ENCODE data around the gene NPAS2. TPM values are rescaled to one million over a fixed set of nuclear protein-coding genes. Genes with fewer than 3 reads are reported as not detected.

NPAS2 gene
- total RNA-seq, 2 experiments from 2014 or later: 0.55 to 1.4 TPM

- Mint-ChIP-seq H3K4me3 (no peak overlapping the region), H3K27ac (no peak overlapping the region), H3K9me3 (no peaks in the 10 kb centered on the region), H3K36me3 (ENCODE audit: low read depth) (no peaks in the 10 kb centered on the region), H3K4me1 (no peaks in the 10 kb centered on the region), H3K27me3 (peaks cover 3% of the 10 kb centered on the region)
- DNase-seq: no peak
- CTCF ChIA-PET: interaction anchor here (1.3 to 2.3 kb wide), 3 partner anchors 373 to 387 kb away, joined by 3 to 11 read pairs (median 4); no protein-coding TSS in a partner anchor
- POLR2A ChIA-PET: no interaction called here
Observed at GRCh38 chr2:100982431-100982861, 162.5 kb downstream of the NPAS2 start.

- no peak overlapping the region for H3K27ac Mint-ChIP-seq
- H3K4me3 Mint-ChIP-seq: no peak overlapping the region
- no peak for DNase-seq
- H3K4me1 Mint-ChIP-seq: no peaks in the 10 kb centered on the region
- H3K36me3 Mint-ChIP-seq (ENCODE audit: low read depth): no peaks in the 10 kb centered on the region
- POLR2A ChIA-PET: no interaction called here
- CTCF ChIA-PET: interaction anchor here (1.3 to 2.3 kb wide), 3 partner anchors 374 to 387 kb away, joined by 3 to 11 read pairs (median 4); no protein-coding TSS in a partner anchor
- H3K9me3 Mint-ChIP-seq: no peaks in the 10 kb centered on the region
- peaks cover 3% of the 10 kb centered on the region for H3K27me3 Mint-ChIP-seq
Observed at GRCh38 chr2:100983201-100983600, 163.3 kb downstream of the NPAS2 start.

- DNase-seq: no peak
- H3K27ac Mint-ChIP-seq: no peak overlapping the region
- no peaks in the 10 kb centered on the region for H3K9me3 Mint-ChIP-seq
- ChIA-PET POLR2A (no interaction called here), CTCF (interaction anchor here (1.4 to 2.3 kb wide), 2 partner anchors 374 to 388 kb away, joined by 3 to 11 read pairs; no protein-coding TSS in a partner anchor)
- no peak overlapping the region for H3K4me3 Mint-ChIP-seq
- no peaks in the 10 kb centered on the region for H3K36me3 Mint-ChIP-seq (ENCODE audit: low read depth)
- no peaks in the 10 kb centered on the region for H3K4me1 Mint-ChIP-seq
- H3K27me3 Mint-ChIP-seq: peaks cover 3% of the 10 kb centered on the region
Observed at GRCh38 chr2:100983684-100984310, 163.9 kb downstream of the NPAS2 start.

- no peaks in the 10 kb centered on the region for H3K4me1 Mint-ChIP-seq
- H3K4me3 Mint-ChIP-seq: no peak overlapping the region
- H3K27ac Mint-ChIP-seq: no peak overlapping the region
- no peaks in the 10 kb centered on the region for H3K36me3 Mint-ChIP-seq (ENCODE audit: low read depth)
- POLR2A ChIA-PET: interaction anchor here (1.4 kb wide), 1 partner anchor 17 kb away, joined by 5 read pairs; the partner anchor contains the start of gene RPL31
- peaks cover 3% of the 10 kb centered on the region for H3K27me3 Mint-ChIP-seq
- peak; percentile 77 for DNase-seq
- CTCF ChIA-PET: interaction anchor here (1.0 to 5.5 kb wide), 3 partner anchors 17 to 377 kb away, joined by 3 to 55 read pairs (median 4); partner anchors contain the start of gene RPL31
- H3K9me3 Mint-ChIP-seq: no peaks in the 10 kb centered on the region
Observed at GRCh38 chr2:100984892-100985307, 165.0 kb downstream of the NPAS2 start.

- ChIA-PET POLR2A (interaction anchor here (1.4 kb wide), 1 partner anchor 15 kb away, joined by 5 read pairs; the partner anchor contains the start of gene RPL31), CTCF (interaction anchor here (0.9 to 5.5 kb wide), 5 partner anchors 16 to 378 kb away, joined by 3 to 55 read pairs (median 3); partner anchors contain the start of gene RPL31)
- Mint-ChIP-seq H3K9me3 (no peaks in the 10 kb centered on the region), H3K27ac (no peak overlapping the region), H3K4me3 (no peak overlapping the region), H3K27me3 (peaks cover 3% of the 10 kb centered on the region), H3K36me3 (ENCODE audit: low read depth) (no peaks in the 10 kb centered on the region), H3K4me1 (no peaks in the 10 kb centered on the region)
- no peak for DNase-seq
Observed at GRCh38 chr2:100986157-100986556, 166.2 kb downstream of the NPAS2 start.

- H3K4me3 Mint-ChIP-seq: no peak overlapping the region
- POLR2A ChIA-PET: interaction anchor here (0.9 to 1.5 kb wide), 2 partner anchors 15 to 25 kb away, joined by 3 to 11 read pairs; partner anchors contain the start of gene RPL31
Observed at GRCh38 chr2:100987536-100987935, 167.6 kb downstream of the NPAS2 start.

GRCh38 chr2:100987974-100988373 is 168.0 kb downstream of the NPAS2 start:
- Mint-ChIP-seq H3K36me3 (ENCODE audit: low read depth) (no peaks in the 10 kb centered on the region), H3K9me3 (no peaks in the 10 kb centered on the region), H3K27me3 (peaks cover 3% of the 10 kb centered on the region), H3K4me1 (peaks cover 6% of the 10 kb centered on the region), H3K4me3 (no peak overlapping the region), H3K27ac (no peak overlapping the region)
- POLR2A ChIA-PET: interaction anchor here (0.9 to 1.5 kb wide), 2 partner anchors 14 to 25 kb away, joined by 3 to 11 read pairs; partner anchors contain the start of gene RPL31
- CTCF ChIA-PET: interaction anchor here (0.9 to 5.5 kb wide), 2 partner anchors 380 to 561 kb away, joined by 3 to 55 read pairs; no protein-coding TSS in a partner anchor
- no peak for DNase-seq

More at GRCh38 chr2:100987536-100987935, 167.6 kb downstream of the NPAS2 start:
- Mint-ChIP-seq H3K36me3 (ENCODE audit: low read depth) (no peaks in the 10 kb centered on the region), H3K27me3 (peaks cover 3% of the 10 kb centered on the region), H3K4me1 (peaks cover 3% of the 10 kb centered on the region), H3K9me3 (no peaks in the 10 kb centered on the region), H3K27ac (no peak overlapping the region)
- CTCF ChIA-PET: interaction anchor here (0.9 to 5.5 kb wide), 2 partner anchors 379 to 560 kb away, joined by 3 to 55 read pairs; no protein-coding TSS in a partner anchor
- DNase-seq: no peak

GRCh38 chr2:100988630-100989417 is 168.9 kb downstream of the NPAS2 start:
- Mint-ChIP-seq H3K9me3 (no peaks in the 10 kb centered on the region), H3K27ac (no peak overlapping the region), H3K36me3 (ENCODE audit: low read depth) (no peaks in the 10 kb centered on the region), H3K4me3 (no peak overlapping the region), H3K27me3 (peaks cover 3% of the 10 kb centered on the region), H3K4me1 (peaks cover 6% of the 10 kb centered on the region)
- DNase-seq: no peak
- ChIA-PET POLR2A (no interaction called here), CTCF (interaction anchor here (1.3 to 5.5 kb wide), 2 partner anchors 10 to 380 kb away, joined by 3 to 55 read pairs; no protein-coding TSS in a partner anchor)

GRCh38 chr2:100989666-100990065 is 169.7 kb downstream of the NPAS2 start:
- Mint-ChIP-seq H3K27ac (no peak overlapping the region), H3K36me3 (ENCODE audit: low read depth) (no peaks in the 10 kb centered on the region), H3K27me3 (peaks cover 3% of the 10 kb centered on the region), H3K9me3 (no peaks in the 10 kb centered on the region), H3K4me1 (peaks cover 6% of the 10 kb centered on the region), H3K4me3 (no peak overlapping the region)
- POLR2A ChIA-PET: interaction anchor here (1.5 kb wide), 1 partner anchor 12 kb away, joined by 3 read pairs; the partner anchor contains the start of gene RPL31
- CTCF ChIA-PET: interaction anchor here (1.3 to 5.5 kb wide), 2 partner anchors 11 to 381 kb away, joined by 3 to 55 read pairs; no protein-coding TSS in a partner anchor
- DNase-seq: no peak

GRCh38 chr2:100990166-100990565 is 170.2 kb downstream of the NPAS2 start:
- Mint-ChIP-seq H3K4me3 (no peak overlapping the region), H3K9me3 (no peaks in the 10 kb centered on the region), H3K27me3 (no peaks in the 10 kb centered on the region), H3K36me3 (ENCODE audit: low read depth) (no peaks in the 10 kb centered on the region), H3K4me1 (peaks cover 6% of the 10 kb centered on the region), H3K27ac (no peak overlapping the region)
- no peak for DNase-seq
- POLR2A ChIA-PET: interaction anchor here (1.5 kb wide), 1 partner anchor 12 kb away, joined by 3 read pairs; the partner anchor contains the start of gene RPL31
- CTCF ChIA-PET: interaction anchor here (1.3 kb wide), 1 partner anchor 12 kb away, joined by 3 read pairs; no protein-coding TSS in a partner anchor

GRCh38 chr2:100990650-100991403 is 170.9 kb downstream of the NPAS2 start:
- ChIA-PET CTCF (no interaction called here), POLR2A (interaction anchor here (1.5 kb wide), 1 partner anchor 11 kb away, joined by 3 read pairs; the partner anchor contains the start of gene RPL31)
- H3K27me3 Mint-ChIP-seq: no peaks in the 10 kb centered on the region
- no peak overlapping the region for H3K27ac Mint-ChIP-seq
- H3K4me3 Mint-ChIP-seq: no peak overlapping the region
- no peak for DNase-seq
- peaks cover 6% of the 10 kb centered on the region for H3K4me1 Mint-ChIP-seq
- no peaks in the 10 kb centered on the region for H3K9me3 Mint-ChIP-seq
- no peaks in the 10 kb centered on the region for H3K36me3 Mint-ChIP-seq (ENCODE audit: low read depth)

GRCh38 chr2:100991404-100991773 is 171.4 kb downstream of the NPAS2 start:
- Mint-ChIP-seq H3K27me3 (no peaks in the 10 kb centered on the region), H3K4me1 (peaks cover 6% of the 10 kb centered on the region), H3K9me3 (no peaks in the 10 kb centered on the region), H3K4me3 (no peak overlapping the region), H3K27ac (no peak overlapping the region), H3K36me3 (ENCODE audit: low read depth) (no peaks in the 10 kb centered on the region)
- POLR2A ChIA-PET: no interaction called here
- CTCF ChIA-PET: no interaction called here
- DNase-seq: no peak
